HepG2 (cell line): Measurements from ENCODE around the gene WNT6. TPM values are rescaled to one million over a fixed set of nuclear protein-coding genes. Genes with fewer than 3 reads are reported as not detected.

Experiments
- ATF2 ChIP-seq: sonication (generic); formaldehyde crosslinking; IDR thresholded peaks from 2 replicates; pipeline ENCODE4 v1.4.0; 2020; ENCODE audit warnings: missing genetic modification reagents
- CCAR2 ChIP-seq: fragments of 200-400 bp; formaldehyde crosslinking; optimal IDR thresholded peaks from 2 replicates; pipeline ENCODE3; 2018; ENCODE audit warnings: low read depth, mild to moderate bottlenecking, low read length, moderate library complexity
- HNF4A ChIP-seq: sonication (generic); formaldehyde crosslinking; IDR thresholded peaks from 2 replicates; pipeline ENCODE4 v1.4.0; 2020; ENCODE audit warnings: missing genetic modification reagents
- HOXA7 ChIP-seq: sonication (generic); formaldehyde crosslinking; IDR thresholded peaks from 2 replicates; pipeline ENCODE4 v1.8.1; 2022; ENCODE audit warnings: mild to moderate bottlenecking, missing genetic modification reagents, moderate library complexity
- IRF2 ChIP-seq: IDR thresholded peaks from 2 replicates; pipeline ENCODE4 v1.6.1; 2018; ENCODE audit warnings: missing genetic modification reagents, missing compliant biosample characterization
- ISL2 ChIP-seq: sonication (generic); formaldehyde crosslinking; IDR thresholded peaks from 2 replicates; pipeline ENCODE4 v1.5.0; 2020; ENCODE audit warnings: missing genetic modification reagents
- KDM5B ChIP-seq: sonication (generic); formaldehyde crosslinking; IDR thresholded peaks from 2 replicates; pipeline ENCODE4 v1.4.0; 2020; ENCODE audit warnings: missing genetic modification reagents, mild to moderate bottlenecking, borderline replicate concordance
- KDM6A ChIP-seq: IDR thresholded peaks from 2 replicates; pipeline ENCODE4 v1.6.1; 2016; ENCODE audit warnings: low read depth
- MEIS2 ChIP-seq: sonication (generic); formaldehyde crosslinking; IDR thresholded peaks from 2 replicates; pipeline ENCODE4 v1.9.0; 2021; ENCODE audit warnings: mild to moderate bottlenecking, missing genetic modification reagents
- MTERF4 ChIP-seq: sonication (generic); formaldehyde crosslinking; IDR thresholded peaks from 2 replicates; pipeline ENCODE4 v1.8.0; 2023; ENCODE audit warnings: mild to moderate bottlenecking, missing genetic modification reagents
- ONECUT2 ChIP-seq: sonication (generic); formaldehyde crosslinking; IDR thresholded peaks from 2 replicates; pipeline ENCODE4 v1.4.0; 2020; ENCODE audit warnings: missing genetic modification reagents
- RCOR2 ChIP-seq: IDR thresholded peaks from 2 replicates; pipeline ENCODE4 v1.6.1; 2016; ENCODE audit warnings: missing biosample characterization, missing genetic modification reagents
- SRY ChIP-seq: sonication (generic); formaldehyde crosslinking; IDR thresholded peaks from 2 replicates; pipeline ENCODE4 v1.8.0; 2022; ENCODE audit warnings: mild to moderate bottlenecking, missing genetic modification reagents
- TBX2 ChIP-seq: sonication (generic); formaldehyde crosslinking; IDR thresholded peaks from 2 replicates; pipeline ENCODE4 v1.5.0; 2020; ENCODE audit warnings: missing genetic modification reagents, mild to moderate bottlenecking, borderline replicate concordance
- TFE3 ChIP-seq: IDR thresholded peaks from 2 replicates; pipeline ENCODE4 v1.6.1; 2016
- ZBTB37 ChIP-seq: sonication (generic); formaldehyde crosslinking; IDR thresholded peaks from 2 replicates; pipeline ENCODE4 v1.4.0; 2020; ENCODE audit warnings: mild to moderate bottlenecking, missing genetic modification reagents
- ZFP36 ChIP-seq: fragments of 150-350 bp; IDR thresholded peaks from 2 replicates; pipeline ENCODE4 v1.6.1; 2018; ENCODE audit warnings: borderline replicate concordance, low read length, low read depth; ENCODE audit not compliant: partially characterized antibody
- ZGPAT ChIP-seq: IDR thresholded peaks from 2 replicates; pipeline ENCODE4 v1.6.1; 2016; ENCODE audit warnings: mild to moderate bottlenecking
- ZNF256 ChIP-seq: sonication (generic); formaldehyde crosslinking; conservative IDR thresholded peaks from 2 replicates; pipeline ENCODE4 v1.4.0; 2020; ENCODE audit warnings: missing genetic modification reagents
- ZNF556 ChIP-seq: sonication (generic); formaldehyde crosslinking; IDR thresholded peaks from 2 replicates; pipeline ENCODE4 v1.4.0; 2020; ENCODE audit warnings: mild to moderate bottlenecking, missing genetic modification reagents, borderline replicate concordance
- ZNF567 ChIP-seq: sonication (generic); formaldehyde crosslinking; IDR thresholded peaks from 2 replicates; pipeline ENCODE4 v1.8.1; 2023; ENCODE audit warnings: mild to moderate bottlenecking, missing genetic modification reagents, borderline replicate concordance
- ZNF607 ChIP-seq: sonication (generic); formaldehyde crosslinking; IDR thresholded peaks from 2 replicates; pipeline ENCODE4 v1.5.1; 2020; ENCODE audit warnings: missing genetic modification reagents, mild to moderate bottlenecking, borderline replicate concordance
- polyA plus RNA-seq, 8 experiments: library from polyadenylated mRNA; depleted of rRNA in 3 of 8; stranded (reverse) in 7 of 8; unstranded in 1 of 8; fragments of >200 nt; fragmentation: Illumina TruSeq in 4 of 8; extraction: Trizol in 4 of 8; gene quantifications; 2 replicates each; pipeline versions ENCODE4 v1.2.1 to v1.2.3, GENCODE V29; 2011 to 2016; ENCODE audit warnings: low read depth in 4 of 8, missing spikeins in 1 of 8, mixed read lengths in 1 of 8; ENCODE audit not compliant: insufficient read depth in 1 of 8
- total RNA-seq, 5 experiments: library from RNA; depleted of rRNA; stranded (reverse); fragments of >200 nt; fragmentation: Illumina TruSeq; extraction: Trizol; gene quantifications; 2 replicates each; pipeline ENCODE4 v1.2.3, GENCODE V29; 2016; ENCODE audit warnings: low read depth in 1 of 5
- TF ChIP-seq, protein P1 (sequence below): sonication (generic); formaldehyde crosslinking; conservative IDR thresholded peaks from 2 replicates; pipeline ENCODE4 v1.4.0; 2020; ENCODE audit warnings: missing genetic modification reagents

The WNT6 gene
- total and polyA plus RNA-seq, 2 of the 13 experiments (the other 11 are each of a cell fraction or from before 2014, with no cell fraction given): 0.20 TPM; not detected in 1

- TF ChIP-seq IRF2 (CRISPR knock-in tag) (no peak), TBX2 (0 out of 2 replicates have a peak, but pooled peaks have one; percentile 31), ZBTB37 (CRISPR knock-in tag) (no peak), CCAR2 (no peak), KDM6A (no peak), RCOR2 (no peak), ZNF567 (CRISPR knock-in tag) (0 out of 2 replicates have a peak, but pooled peaks have one; percentile 76), ZNF607 (no peak; the same call in 1 of the 2 replicates), ISL2 (CRISPR knock-in tag) (no peak), ZFP36 (no peak), ZGPAT (CRISPR knock-in tag) (no peak), HNF4A (no peak), ONECUT2 (CRISPR knock-in tag) (no peak), ZNF556 (CRISPR knock-in tag) (peak; percentile 68; the same call in 1 of the 2 replicates), SRY (0 out of 2 replicates have a peak, but pooled peaks have one; percentile 50), ZNF256 (CRISPR knock-in tag) (no peak), MEIS2 (CRISPR knock-in tag) (peak; percentile 78), HOXA7 (CRISPR knock-in tag) (no peak), KDM5B (no peak), ATF2 (CRISPR knock-in tag) (no peak), MTERF4 (CRISPR knock-in tag) (peak; percentile 74; the same call in 1 of the 2 replicates), TFE3 (no peak)
- TF ChIP-seq, protein P1, sequence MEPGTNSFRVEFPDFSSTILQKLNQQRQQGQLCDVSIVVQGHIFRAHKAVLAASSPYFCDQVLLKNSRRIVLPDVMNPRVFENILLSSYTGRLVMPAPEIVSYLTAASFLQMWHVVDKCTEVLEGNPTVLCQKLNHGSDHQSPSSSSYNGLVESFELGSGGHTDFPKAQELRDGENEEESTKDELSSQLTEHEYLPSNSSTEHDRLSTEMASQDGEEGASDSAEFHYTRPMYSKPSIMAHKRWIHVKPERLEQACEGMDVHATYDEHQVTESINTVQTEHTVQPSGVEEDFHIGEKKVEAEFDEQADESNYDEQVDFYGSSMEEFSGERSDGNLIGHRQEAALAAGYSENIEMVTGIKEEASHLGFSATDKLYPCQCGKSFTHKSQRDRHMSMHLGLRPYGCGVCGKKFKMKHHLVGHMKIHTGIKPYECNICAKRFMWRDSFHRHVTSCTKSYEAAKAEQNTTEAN (CRISPR knock-in tag): no peak
These were observed 33.2 kb downstream of the WNT6 start (continued) for GRCh38 chr2:218892693-218893348.
